K562 (cell line): ENCODE measurements around the gene NFIL3. TPM values are rescaled to one million over a fixed set of nuclear protein-coding genes. Genes with fewer than 3 reads are reported as not detected.

Source experiments
- ATF1 ChIP-seq, 2 experiments: fragments of 450-650 bp in 1 of 2; IDR thresholded peaks; 2 replicates each; pipeline ENCODE4 v1.6.1; 2016; ENCODE audit warnings: missing compliant biosample characterization in 1 of 2, missing genetic modification characterization in 1 of 2
- CCAR2 ChIP-seq: fragments of 200-400 bp; formaldehyde crosslinking; IDR thresholded peaks from 2 replicates; pipeline ENCODE4 v1.6.1; 2017; ENCODE audit warnings: mild to moderate bottlenecking, low read depth, low read length
- GABPA ChIP-seq: fragments of 200-800 bp; sonication (Bioruptor generic); conservative IDR thresholded peaks from 2 replicates; pipeline ENCODE4 v1.6.1; 2016; ENCODE audit warnings: low read depth, missing genetic modification characterization, missing compliant biosample characterization
- NCOA2 ChIP-seq, 2 experiments: fragments of 450-650 bp; IDR thresholded peaks; 2 replicates each; pipeline ENCODE4 v1.6.1; 2018; ENCODE audit warnings: mild to moderate bottlenecking in 2 of 2, moderate library complexity in 1 of 2; ENCODE audit not compliant: partially characterized antibody in 2 of 2
- NR4A1 ChIP-seq, 2 experiments: fragments of 250-450 bp in 1 of 2; fragments of 450-650 bp in 1 of 2; sonication (Bioruptor Pico) in 1 of 2; IDR thresholded peaks; 2 replicates each; pipeline versions ENCODE4 v1.4.0 to v1.6.1; 2016 to 2020; ENCODE audit warnings: mild to moderate bottlenecking in 2 of 2, missing compliant biosample characterization in 1 of 2, missing genetic modification characterization in 1 of 2, moderate library complexity in 1 of 2
- OTX1 ChIP-seq: fragments of 450-650 bp; formaldehyde crosslinking; IDR thresholded peaks from 2 replicates; pipeline ENCODE4 v1.4.0; 2022; ENCODE audit warnings: mild to moderate bottlenecking
- POLR3A ChIP-seq: IDR thresholded peaks from 2 replicates; pipeline ENCODE4 v1.6.1; 2011; ENCODE audit warnings: borderline replicate concordance, mild to moderate bottlenecking, moderate library complexity; ENCODE audit not compliant: insufficient read length, insufficient read depth; ENCODE audit errors: extremely low read depth
- SMARCC2 ChIP-seq: fragments of 450-650 bp; IDR thresholded peaks from 2 replicates; pipeline ENCODE4 v1.6.1; 2017; ENCODE audit warnings: antibody characterized with exemption, moderate library complexity, mild to moderate bottlenecking, low read depth
- SPI1 ChIP-seq: IDR thresholded peaks from 2 replicates; pipeline ENCODE4 v1.6.1; 2011; ENCODE audit warnings: low read depth, low read length, control low read depth, borderline replicate concordance
- SRSF7 ChIP-seq: fragments of 200-400 bp; formaldehyde crosslinking; optimal IDR thresholded peaks from 2 replicates; pipeline ENCODE3; 2017; ENCODE audit warnings: mild to moderate bottlenecking, low read depth, low read length
- U2AF1 ChIP-seq: fragments of 200-400 bp; formaldehyde crosslinking; optimal IDR thresholded peaks from 2 replicates; pipeline ENCODE3; 2017; ENCODE audit warnings: mild to moderate bottlenecking, low read depth, low read length, moderate library complexity
- YBX1 ChIP-seq: fragments of 450-650 bp; IDR thresholded peaks from 2 replicates; pipeline ENCODE4 v1.7.1; 2016; ENCODE audit warnings: mild to moderate bottlenecking
- ZC3H8 ChIP-seq: fragments of 450-650 bp; IDR thresholded peaks from 2 replicates; pipeline ENCODE4 v1.6.1; 2017
- ZNF134 ChIP-seq: fragments of 250-450 bp; sonication (Bioruptor Pico); conservative IDR thresholded peaks from 2 replicates; pipeline ENCODE4 v1.4.0; 2020
- ZNF316 ChIP-seq: fragments of 450-650 bp; IDR thresholded peaks from 2 replicates; pipeline ENCODE4 v1.6.1; 2016
- ZNF75A ChIP-seq: fragments of 450-650 bp; formaldehyde crosslinking; IDR thresholded peaks from 2 replicates; pipeline ENCODE4 v1.4.0; 2020; ENCODE audit warnings: mild to moderate bottlenecking
- ZNF79 ChIP-seq: fragments of 250-450 bp; sonication (Bioruptor Pico); IDR thresholded peaks from 2 replicates; pipeline ENCODE4 v1.4.0; 2020; ENCODE audit warnings: low read depth, mild to moderate bottlenecking, moderate library complexity
- polyA plus RNA-seq, 8 experiments: library from polyadenylated mRNA; depleted of rRNA in 4 of 8; stranded (reverse) in 5 of 8; unstranded in 3 of 8; fragments of >200 nt; fragmentation: Nextera tagmentation in 2 of 8; fragmentation: Illumina TruSeq in 1 of 8; extraction: Ambion mirVana in 2 of 8; extraction: Trizol in 1 of 8; gene quantifications; 2 replicates each; pipeline versions ENCODE4 v1.2.1 to v1.2.3, GENCODE V29; 2011 to 2014; ENCODE audit warnings: inconsistent platforms in 1 of 8, missing spikeins in 1 of 8
- total RNA-seq, 7 experiments: library from RNA; depleted of rRNA in 6 of 7; stranded (reverse); fragments of >200 nt in 6 of 7; fragmentation: Illumina TruSeq in 2 of 7; extraction: Trizol in 2 of 7; gene quantifications; 2 replicates each; pipeline versions ENCODE4 v1.2.1 to v1.2.3, GENCODE V29; 2011 to 2021; ENCODE audit warnings: low replicate concordance in 1 of 7
- TF ChIP-seq, protein P1 (sequence below): sonication (generic); formaldehyde crosslinking; IDR thresholded peaks from 2 replicates; pipeline ENCODE4 v1.8.1; 2023; ENCODE audit warnings: mild to moderate bottlenecking, missing genetic modification reagents
- TF ChIP-seq, protein P2 (sequence below): IDR thresholded peaks from 2 replicates; pipeline ENCODE4 v1.6.1; 2012; ENCODE audit warnings: low read depth, low read length, improper control_type of control experiment, borderline replicate concordance

NFIL3 gene
- total and polyA plus RNA-seq, 9 of the 15 experiments (the other 6 are each of a cell fraction or from before 2014, with no cell fraction given): 3.2 to 16.1 (median 9.3) TPM

DNA sequence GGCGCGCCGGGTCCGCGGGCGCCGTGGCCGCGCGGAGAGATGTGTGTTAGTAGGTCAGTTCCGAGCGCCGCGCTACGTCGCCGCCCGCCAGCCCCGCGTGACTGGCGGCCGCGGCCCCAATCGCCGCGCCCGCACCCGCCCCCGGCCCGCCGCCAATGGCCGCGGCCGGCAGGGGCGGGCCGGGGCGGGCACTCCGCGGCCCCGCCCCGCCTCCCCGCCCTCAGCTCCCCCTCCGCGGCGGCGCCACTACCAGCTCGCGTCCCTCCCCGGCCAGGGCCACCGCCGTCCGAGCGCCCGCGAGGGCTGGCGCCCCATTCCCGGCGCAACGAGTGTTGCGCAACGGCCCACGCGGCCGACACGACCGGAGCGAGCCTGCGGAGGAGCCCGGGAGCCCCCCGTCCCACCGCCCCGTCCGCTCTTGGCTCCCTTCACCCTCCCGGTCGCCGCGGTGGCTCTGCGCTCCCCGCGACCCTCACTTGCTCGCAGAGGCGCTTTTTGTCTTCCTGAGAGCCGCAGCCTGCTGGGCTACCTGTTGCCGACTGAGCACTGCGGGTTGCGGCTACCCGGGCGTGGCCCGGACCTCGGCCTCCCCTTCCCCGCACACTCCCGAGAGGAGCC, at the start of gene NFIL3 (continued):
- TF ChIP-seq, protein P1, sequence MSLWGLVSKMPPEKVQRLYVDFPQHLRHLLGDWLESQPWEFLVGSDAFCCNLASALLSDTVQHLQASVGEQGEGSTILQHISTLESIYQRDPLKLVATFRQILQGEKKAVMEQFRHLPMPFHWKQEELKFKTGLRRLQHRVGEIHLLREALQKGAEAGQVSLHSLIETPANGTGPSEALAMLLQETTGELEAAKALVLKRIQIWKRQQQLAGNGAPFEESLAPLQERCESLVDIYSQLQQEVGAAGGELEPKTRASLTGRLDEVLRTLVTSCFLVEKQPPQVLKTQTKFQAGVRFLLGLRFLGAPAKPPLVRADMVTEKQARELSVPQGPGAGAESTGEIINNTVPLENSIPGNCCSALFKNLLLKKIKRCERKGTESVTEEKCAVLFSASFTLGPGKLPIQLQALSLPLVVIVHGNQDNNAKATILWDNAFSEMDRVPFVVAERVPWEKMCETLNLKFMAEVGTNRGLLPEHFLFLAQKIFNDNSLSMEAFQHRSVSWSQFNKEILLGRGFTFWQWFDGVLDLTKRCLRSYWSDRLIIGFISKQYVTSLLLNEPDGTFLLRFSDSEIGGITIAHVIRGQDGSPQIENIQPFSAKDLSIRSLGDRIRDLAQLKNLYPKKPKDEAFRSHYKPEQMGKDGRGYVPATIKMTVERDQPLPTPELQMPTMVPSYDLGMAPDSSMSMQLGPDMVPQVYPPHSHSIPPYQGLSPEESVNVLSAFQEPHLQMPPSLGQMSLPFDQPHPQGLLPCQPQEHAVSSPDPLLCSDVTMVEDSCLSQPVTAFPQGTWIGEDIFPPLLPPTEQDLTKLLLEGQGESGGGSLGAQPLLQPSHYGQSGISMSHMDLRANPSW (CRISPR knock-in tag): no peak
- TF ChIP-seq ATF1 (CRISPR knock-in tag; IDR thresholded peaks at IDR 0.05) (0 out of 2 replicates have a peak, but pooled peaks have one; percentile 8), ATF1 (tag; IDR thresholded peaks at IDR 0.05) (no peak), NCOA2 (IDR thresholded peaks at IDR 0.05; ENCODE audit: partially characterized antibody in 2 of 2) (no peak), OTX1 (CRISPR knock-in tag) (no peak), CCAR2 (no peak), ZC3H8 (no peak), POLR3A (no peak), U2AF1 (peak; percentile 70), ZNF79 (CRISPR knock-in tag) (no peak), SRSF7 (no peak), GABPA (tag) (0 out of 2 replicates have a peak, but pooled peaks have one; percentile 9), SMARCC2 (no peak), YBX1 (no peak), ZNF316 (no peak), NR4A1 (CRISPR knock-in tag; IDR thresholded peaks at IDR 0.05) (no peak), NR4A1 (tag; IDR thresholded peaks at IDR 0.05) (no peak), ZNF134 (CRISPR knock-in tag) (no peak), ZNF75A (CRISPR knock-in tag) (no peak), SPI1 (no peak)
- TF ChIP-seq, protein P2, sequence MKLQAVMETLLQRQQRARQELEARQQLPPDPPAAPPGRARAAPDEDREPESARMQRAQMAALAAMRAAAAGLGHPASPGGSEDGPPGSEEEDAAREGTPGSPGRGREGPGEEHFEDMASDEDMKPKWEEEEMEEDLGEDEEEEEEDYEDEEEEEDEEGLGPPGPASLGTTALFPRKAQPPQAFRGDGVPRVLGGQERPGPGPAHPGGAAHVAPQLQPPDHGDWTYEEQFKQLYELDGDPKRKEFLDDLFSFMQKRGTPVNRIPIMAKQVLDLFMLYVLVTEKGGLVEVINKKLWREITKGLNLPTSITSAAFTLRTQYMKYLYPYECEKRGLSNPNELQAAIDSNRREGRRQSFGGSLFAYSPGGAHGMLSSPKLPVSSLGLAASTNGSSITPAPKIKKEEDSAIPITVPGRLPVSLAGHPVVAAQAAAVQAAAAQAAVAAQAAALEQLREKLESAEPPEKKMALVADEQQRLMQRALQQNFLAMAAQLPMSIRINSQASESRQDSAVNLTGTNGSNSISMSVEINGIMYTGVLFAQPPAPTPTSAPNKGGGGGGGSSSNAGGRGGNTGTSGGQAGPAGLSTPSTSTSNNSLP: no peak
